Activated CD8-positive, alpha-beta T cell treated with anti-CD3 and anti-CD28 coated beads for 36 hours (primary cell): Measurements from ENCODE around the gene KCNA5. TPM values are rescaled to one million over a fixed set of nuclear protein-coding genes. Genes with fewer than 3 reads are reported as not detected.

Experiments
- ATAC-seq: fragments of 200-7000 bp; cut with Tn5 transposase; one replicate; pipeline ENCODE4 v1.10.0; 2021; ENCODE audit warnings: mild to moderate bottlenecking, moderate library complexity
- CTCF ChIA-PET: fragments of 350-600 bp; sonication (Branson Sonifier 250); formaldehyde crosslinking; loops from one replicate; lab custom pipeline; 2021; ENCODE audit warnings: antibody characterized with exemption; lab: Charles Lee
- POLR2A ChIA-PET: fragments of 350-600 bp; sonication (Branson Sonifier 250); formaldehyde crosslinking; loops from one replicate; lab custom pipeline; 2021; ENCODE audit warnings: antibody characterized with exemption; lab: Charles Lee
- DNase-seq: peaks from one replicate; pipeline ENCODE4 v3.0.0-alpha.2; 2020
- H3K27ac Mint-ChIP-seq: one replicate; pipeline ENCODE4 v1.8.0; 2021; ENCODE audit warnings: mild to moderate bottlenecking, mixed read lengths
- H3K27me3 Mint-ChIP-seq: one replicate; pipeline ENCODE4 v1.8.0; 2021; ENCODE audit warnings: mixed read lengths
- H3K36me3 Mint-ChIP-seq: one replicate; pipeline ENCODE4 v1.8.0; 2021; ENCODE audit warnings: low read depth, mixed read lengths
- H3K4me1 Mint-ChIP-seq: one replicate; pipeline ENCODE4 v1.8.0; 2021; ENCODE audit warnings: low read depth, mixed read lengths
- H3K4me3 Mint-ChIP-seq: one replicate; pipeline ENCODE4 v1.8.0; 2021; ENCODE audit warnings: mild to moderate bottlenecking, moderate library complexity, mixed read lengths
- H3K9me3 Mint-ChIP-seq: one replicate; pipeline ENCODE4 v1.8.0; 2021; ENCODE audit warnings: mixed read lengths
- intact Hi-C: fragments of 100-400 bp; cut with micrococcal nuclease; formaldehyde crosslinking; loops from one replicate; pipeline ENCODE4 v1.10.0; 2022
- total RNA-seq, 2 experiments: library from RNA; stranded (reverse); gene quantifications; one replicate each; pipeline ENCODE4 v1.2.3, GENCODE V29; 2021
- TF ChIP-seq, protein P1 (sequence below): fragments of 200-600 bp; IDR thresholded peaks from one replicate; pipeline ENCODE4 v1.8.0; 2022; ENCODE audit warnings: antibody characterized with exemption, mild to moderate bottlenecking

Gene KCNA5
- total RNA-seq, 2 experiments from 2014 or later: not detected

- POLR2A ChIA-PET: no interaction called here
- TF ChIP-seq, protein P1, sequence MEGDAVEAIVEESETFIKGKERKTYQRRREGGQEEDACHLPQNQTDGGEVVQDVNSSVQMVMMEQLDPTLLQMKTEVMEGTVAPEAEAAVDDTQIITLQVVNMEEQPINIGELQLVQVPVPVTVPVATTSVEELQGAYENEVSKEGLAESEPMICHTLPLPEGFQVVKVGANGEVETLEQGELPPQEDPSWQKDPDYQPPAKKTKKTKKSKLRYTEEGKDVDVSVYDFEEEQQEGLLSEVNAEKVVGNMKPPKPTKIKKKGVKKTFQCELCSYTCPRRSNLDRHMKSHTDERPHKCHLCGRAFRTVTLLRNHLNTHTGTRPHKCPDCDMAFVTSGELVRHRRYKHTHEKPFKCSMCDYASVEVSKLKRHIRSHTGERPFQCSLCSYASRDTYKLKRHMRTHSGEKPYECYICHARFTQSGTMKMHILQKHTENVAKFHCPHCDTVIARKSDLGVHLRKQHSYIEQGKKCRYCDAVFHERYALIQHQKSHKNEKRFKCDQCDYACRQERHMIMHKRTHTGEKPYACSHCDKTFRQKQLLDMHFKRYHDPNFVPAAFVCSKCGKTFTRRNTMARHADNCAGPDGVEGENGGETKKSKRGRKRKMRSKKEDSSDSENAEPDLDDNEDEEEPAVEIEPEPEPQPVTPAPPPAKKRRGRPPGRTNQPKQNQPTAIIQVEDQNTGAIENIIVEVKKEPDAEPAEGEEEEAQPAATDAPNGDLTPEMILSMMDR: no peak
- H3K4me3 Mint-ChIP-seq: no peak overlapping the region
- CTCF ChIA-PET: no interaction called here
- intact Hi-C loops: no loop called here
- H3K27ac Mint-ChIP-seq: no peak overlapping the region
- H3K9me3 Mint-ChIP-seq: no peaks in the 10 kb centered on the region
- no peaks in the 10 kb centered on the region for H3K4me1 Mint-ChIP-seq
- no peaks in the 10 kb centered on the region for H3K36me3 Mint-ChIP-seq
- peaks cover 8% of the 10 kb centered on the region for H3K27me3 Mint-ChIP-seq
- DNase-seq (no peak), ATAC-seq (no peak)
Measured at GRCh38 chr12:5066251-5066650, 22.6 kb downstream of the KCNA5 start.

- DNase-seq (no peak), ATAC-seq (no peak)
- Mint-ChIP-seq H3K4me3 (no peak overlapping the region), H3K27me3 (peaks cover 5% of the 10 kb centered on the region), H3K4me1 (no peaks in the 10 kb centered on the region), H3K36me3 (no peaks in the 10 kb centered on the region), H3K27ac (no peak overlapping the region), H3K9me3 (no peaks in the 10 kb centered on the region)
- CTCF ChIA-PET: interaction anchor here (1.5 kb wide), 1 partner anchor 8 kb away, joined by 3 read pairs; no protein-coding TSS in a partner anchor
- TF ChIP-seq, protein P1: no peak
- intact Hi-C loops: no loop called here
- POLR2A ChIA-PET: no interaction called here
Measured at GRCh38 chr12:5068126-5068525, 24.4 kb downstream of the KCNA5 start.

- peaks cover 5% of the 10 kb centered on the region for H3K27me3 Mint-ChIP-seq
- intact Hi-C loops: no loop called here
Measured at GRCh38 chr12:5068619-5069018, 24.9 kb downstream of the KCNA5 start.

DNA sequence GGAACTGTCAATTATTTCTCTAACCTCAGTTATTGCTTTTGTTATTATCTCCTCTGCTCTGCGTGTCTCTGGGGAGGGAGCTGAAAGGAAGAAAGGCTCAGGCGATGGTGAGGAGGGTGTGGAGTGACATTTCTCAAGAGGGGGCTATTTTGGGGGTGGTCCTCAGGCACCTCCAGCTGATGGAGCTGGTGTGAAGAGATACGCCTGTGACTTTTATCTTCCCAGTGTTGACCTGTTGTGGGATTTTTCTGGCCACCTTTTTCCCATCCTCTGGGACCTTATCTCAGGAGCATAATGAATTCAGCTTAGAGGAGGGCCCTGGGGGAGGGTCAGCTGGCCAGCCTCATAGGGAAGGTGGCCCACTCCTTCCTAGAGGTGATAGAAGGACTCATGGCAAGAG is 26.4 kb downstream of the KCNA5 start:
- TF ChIP-seq, protein P1: no peak
- intact Hi-C loops: no loop called here
- H3K36me3 Mint-ChIP-seq: no peaks in the 10 kb centered on the region
- no peaks in the 10 kb centered on the region for H3K9me3 Mint-ChIP-seq
- POLR2A ChIA-PET: interaction anchor here (0.6 kb wide), 1 partner anchor 16 kb away, joined by 3 read pairs; no protein-coding TSS in a partner anchor
- no peak overlapping the region for H3K4me3 Mint-ChIP-seq
- H3K27ac Mint-ChIP-seq: no peak overlapping the region
- H3K4me1 Mint-ChIP-seq: no peaks in the 10 kb centered on the region
- ATAC-seq (no peak), DNase-seq (no peak)
- CTCF ChIA-PET: interaction anchor here (0.7 to 1.5 kb wide), 4 partner anchors 14 to 214 kb away, joined by 3 read pairs; no protein-coding TSS in a partner anchor
- peaks cover 5% of the 10 kb centered on the region for H3K27me3 Mint-ChIP-seq

More at GRCh38 chr12:5068619-5069018, 24.9 kb downstream of the KCNA5 start:
- Mint-ChIP-seq H3K36me3 (no peaks in the 10 kb centered on the region), H3K4me3 (no peak overlapping the region), H3K4me1 (no peaks in the 10 kb centered on the region), H3K9me3 (no peaks in the 10 kb centered on the region), H3K27ac (no peak overlapping the region)
- ChIA-PET CTCF (interaction anchor here (1.5 kb wide), 1 partner anchor 9 kb away, joined by 3 read pairs; no protein-coding TSS in a partner anchor), POLR2A (no interaction called here)
- TF ChIP-seq, protein P1: no peak
- DNase-seq (no peak), ATAC-seq (no peak)

GRCh38 chr12:5071496-5071895 is 27.8 kb downstream of the KCNA5 start:
- ChIA-PET CTCF (no interaction called here), POLR2A (no interaction called here)
- Mint-ChIP-seq H3K27ac (no peak overlapping the region), H3K27me3 (peaks cover 5% of the 10 kb centered on the region), H3K4me1 (no peaks in the 10 kb centered on the region), H3K36me3 (no peaks in the 10 kb centered on the region), H3K4me3 (no peak overlapping the region), H3K9me3 (no peaks in the 10 kb centered on the region)
- TF ChIP-seq, protein P1: no peak
- intact Hi-C loops: no loop called here
- ATAC-seq (no peak), DNase-seq (no peak)
